ENCODE data around the gene SUPT16H. TPM values are rescaled to one million over a fixed set of nuclear protein-coding genes. Genes with fewer than 3 reads are reported as not detected.

The SUPT16H gene
- total RNA-seq, 1 donor from 2014 or later: 55.8 TPM

- Histone ChIP-seq H3K27ac (ENCODE audit: low read depth, low read length) (no peak overlapping the region), H3K36me3 (ENCODE audit: control insufficient read depth in 3 of 3, insufficient read depth in 3 of 3, low read length in 3 of 3) (peaks cover 70 to 86% (median 85%) of the 10 kb centered on the region in 3 donors)
Measured at GRCh38 chr14:21399311-21399870, 15.6 kb upstream of the SUPT16H start.

GRCh38 chr14:21398901-21399300, 15.1 kb upstream of the SUPT16H start:
- no peak overlapping the region for H3K4me3 ChIP-seq (ENCODE audit: low read length in 3 of 3)
- no peaks in the 10 kb centered on the region for H3K27me3 ChIP-seq (ENCODE audit: control insufficient read depth in 3 of 3, insufficient read depth in 3 of 3, low read length in 3 of 3)
- no peaks in the 10 kb centered on the region for H3K4me1 ChIP-seq (ENCODE audit: control insufficient read depth in 3 of 3, insufficient read depth in 3 of 3, low read length in 3 of 3)
- no peaks in the 10 kb centered on the region for H3K9me3 ChIP-seq (ENCODE audit: control insufficient read depth in 3 of 3, low read length in 3 of 3)
- peaks cover 74 to 89% (median 87%) of the 10 kb centered on the region in 3 donors for H3K36me3 ChIP-seq (ENCODE audit: control insufficient read depth in 3 of 3, insufficient read depth in 3 of 3, low read length in 3 of 3)
- H3K27ac ChIP-seq (ENCODE audit: low read depth, low read length): no peak overlapping the region
- H3K9ac ChIP-seq (ENCODE audit: low read depth in 1 of 3, low read length in 3 of 3): no peak overlapping the region

More at GRCh38 chr14:21399311-21399870, 15.6 kb upstream of the SUPT16H start:
- Histone ChIP-seq H3K9me3 (ENCODE audit: control insufficient read depth in 3 of 3, low read length in 3 of 3) (no peaks in the 10 kb centered on the region), H3K4me3 (ENCODE audit: low read length in 3 of 3) (no peak overlapping the region), H3K27me3 (ENCODE audit: control insufficient read depth in 3 of 3, insufficient read depth in 3 of 3, low read length in 3 of 3) (no peaks in the 10 kb centered on the region), H3K9ac (ENCODE audit: low read depth in 1 of 3, low read length in 3 of 3) (no peak overlapping the region), H3K4me1 (ENCODE audit: control insufficient read depth in 3 of 3, insufficient read depth in 3 of 3, low read length in 3 of 3) (no peaks in the 10 kb centered on the region)

GRCh38 chr14:21395450-21395849, 11.6 kb upstream of the SUPT16H start:
- Histone ChIP-seq H3K27me3 (ENCODE audit: control insufficient read depth in 3 of 3, insufficient read depth in 3 of 3, low read length in 3 of 3) (no peaks in the 10 kb centered on the region), H3K9me3 (ENCODE audit: control insufficient read depth in 3 of 3, low read length in 3 of 3) (no peaks in the 10 kb centered on the region), H3K9ac (ENCODE audit: low read depth in 1 of 3, low read length in 3 of 3) (no peak overlapping the region), H3K4me3 (ENCODE audit: low read length in 3 of 3) (no peak overlapping the region), H3K27ac (ENCODE audit: low read depth, low read length) (no peak overlapping the region), H3K36me3 (ENCODE audit: control insufficient read depth in 3 of 3, insufficient read depth in 3 of 3, low read length in 3 of 3) (peaks cover 74 to 88% (median 86%) of the 10 kb centered on the region in 3 donors), H3K4me1 (ENCODE audit: control insufficient read depth in 3 of 3, insufficient read depth in 3 of 3, low read length in 3 of 3) (no peaks in the 10 kb centered on the region)

DNA sequence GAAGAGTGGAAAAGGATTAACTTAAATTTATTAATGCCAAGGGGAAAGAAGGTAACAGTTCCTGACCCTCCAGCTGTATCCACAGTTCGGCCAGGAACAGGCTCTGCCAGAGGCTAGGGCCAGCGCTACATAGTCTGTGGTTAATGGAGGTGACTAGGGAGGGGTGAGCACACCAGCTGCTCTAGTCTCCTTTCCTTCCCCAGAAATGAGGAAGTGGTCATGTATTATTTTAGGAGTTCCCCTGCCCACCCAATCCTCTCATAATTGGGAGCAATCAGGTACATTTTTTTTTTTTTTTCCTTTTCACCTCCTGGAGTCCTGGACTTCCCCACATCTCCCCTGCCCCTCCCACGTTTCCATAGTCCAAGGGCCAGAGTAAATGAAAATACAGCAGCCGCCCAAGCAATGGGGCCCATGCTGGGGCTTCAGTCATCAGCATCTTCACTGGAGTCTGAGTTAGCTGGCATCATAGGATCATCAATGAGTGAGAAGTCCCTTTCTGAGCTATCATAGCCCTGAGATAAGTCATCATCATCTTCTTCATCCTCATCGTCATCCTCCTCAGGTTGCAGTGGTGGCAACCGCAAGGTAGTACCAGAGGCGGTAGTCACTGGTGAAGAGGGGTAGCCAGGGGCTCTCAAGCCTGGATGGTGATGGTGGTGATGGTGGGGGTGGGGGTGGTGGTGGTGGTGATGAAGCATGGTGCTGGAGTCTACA, 1.5 kb upstream of the SUPT16H start:
- peak overlapping the region in 1 of 3 donors; percentile 7 for H3K9ac ChIP-seq (ENCODE audit: low read depth in 1 of 3, low read length in 3 of 3)
- H3K27ac ChIP-seq (ENCODE audit: low read depth, low read length): peak overlapping the region; percentile 94

DNA sequence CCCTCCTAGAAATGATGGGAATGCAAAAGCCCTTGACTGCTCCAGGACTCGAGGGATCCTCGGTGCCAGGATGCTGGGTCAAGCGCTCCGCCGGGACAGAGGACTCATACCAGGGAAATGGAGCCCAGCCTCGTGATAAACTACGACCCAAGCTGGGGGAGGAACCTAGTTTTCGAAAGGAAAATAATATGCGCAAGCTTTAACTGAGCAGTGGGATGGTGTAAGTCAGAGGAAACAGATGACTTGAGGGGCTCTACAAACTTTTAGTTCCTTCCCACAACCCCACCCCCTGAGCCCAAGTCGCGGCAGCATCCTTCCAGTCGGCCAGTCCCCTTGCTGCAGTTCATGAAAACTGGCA, 654 bp upstream of the SUPT16H start:
- peaks cover 7 to 16% (median 14%) of the 10 kb centered on the region in 3 donors for H3K4me1 ChIP-seq (ENCODE audit: control insufficient read depth in 3 of 3, insufficient read depth in 3 of 3, low read length in 3 of 3)
- peak overlapping the region; percentile 82 to 99 (median 99) for H3K4me3 ChIP-seq (ENCODE audit: low read length in 3 of 3)
- H3K36me3 ChIP-seq (ENCODE audit: control insufficient read depth in 3 of 3, insufficient read depth in 3 of 3, low read length in 3 of 3): peaks cover 11 to 15% (median 11%) of the 10 kb centered on the region in 3 donors
- H3K27ac ChIP-seq (ENCODE audit: low read depth, low read length): peak overlapping the region; percentile 94
- H3K9me3 ChIP-seq (ENCODE audit: control insufficient read depth in 3 of 3, low read length in 3 of 3): no peaks in the 10 kb centered on the region
- no peaks in the 10 kb centered on the region for H3K27me3 ChIP-seq (ENCODE audit: control insufficient read depth in 3 of 3, insufficient read depth in 3 of 3, low read length in 3 of 3)
- peak overlapping the region; percentile 95 to 98 (median 97) for H3K9ac ChIP-seq (ENCODE audit: low read depth in 1 of 3, low read length in 3 of 3)

More for the DNA sequence above, 1.5 kb upstream of the SUPT16H start:
- H3K27me3 ChIP-seq (ENCODE audit: control insufficient read depth in 3 of 3, insufficient read depth in 3 of 3, low read length in 3 of 3): no peaks in the 10 kb centered on the region
- no peaks in the 10 kb centered on the region for H3K9me3 ChIP-seq (ENCODE audit: control insufficient read depth in 3 of 3, low read length in 3 of 3)
- H3K4me3 ChIP-seq (ENCODE audit: low read length in 3 of 3): no peak overlapping the region
- H3K36me3 ChIP-seq (ENCODE audit: control insufficient read depth in 3 of 3, insufficient read depth in 3 of 3, low read length in 3 of 3): peaks cover 17 to 20% (median 18%) of the 10 kb centered on the region in 3 donors
- peaks cover 7 to 15% (median 14%) of the 10 kb centered on the region in 3 donors for H3K4me1 ChIP-seq (ENCODE audit: control insufficient read depth in 3 of 3, insufficient read depth in 3 of 3, low read length in 3 of 3)

- peak overlapping the region; percentile 95 to 98 (median 97) for H3K9ac ChIP-seq (ENCODE audit: low read depth in 1 of 3, low read length in 3 of 3)
- no peaks in the 10 kb centered on the region for H3K9me3 ChIP-seq (ENCODE audit: control insufficient read depth in 3 of 3, low read length in 3 of 3)
- H3K36me3 ChIP-seq (ENCODE audit: control insufficient read depth in 3 of 3, insufficient read depth in 3 of 3, low read length in 3 of 3): peaks cover 7 to 10% (median 7%) of the 10 kb centered on the region in 3 donors
- H3K4me1 ChIP-seq (ENCODE audit: control insufficient read depth in 3 of 3, insufficient read depth in 3 of 3, low read length in 3 of 3): peaks cover 7 to 16% (median 14%) of the 10 kb centered on the region in 3 donors
- no peaks in the 10 kb centered on the region for H3K27me3 ChIP-seq (ENCODE audit: control insufficient read depth in 3 of 3, insufficient read depth in 3 of 3, low read length in 3 of 3)
- H3K27ac ChIP-seq (ENCODE audit: low read depth, low read length): peak overlapping the region; percentile 94
- peak overlapping the region; percentile 82 to 99 (median 99) for H3K4me3 ChIP-seq (ENCODE audit: low read length in 3 of 3)
Measured at GRCh38 chr14:21382886-21383847, 652 bp downstream of the SUPT16H start.

- Histone ChIP-seq H3K4me1 (ENCODE audit: control insufficient read depth in 3 of 3, insufficient read depth in 3 of 3, low read length in 3 of 3) (peaks cover 7 to 16% (median 14%) of the 10 kb centered on the region in 3 donors), H3K9ac (ENCODE audit: low read depth in 1 of 3, low read length in 3 of 3) (no peak overlapping the region), H3K4me3 (ENCODE audit: low read length in 3 of 3) (no peak overlapping the region), H3K36me3 (ENCODE audit: control insufficient read depth in 3 of 3, insufficient read depth in 3 of 3, low read length in 3 of 3) (peaks cover 5 to 10% (median 7%) of the 10 kb centered on the region in 3 donors), H3K27me3 (ENCODE audit: control insufficient read depth in 3 of 3, insufficient read depth in 3 of 3, low read length in 3 of 3) (no peaks in the 10 kb centered on the region), H3K27ac (ENCODE audit: low read depth, low read length) (no peak overlapping the region), H3K9me3 (ENCODE audit: control insufficient read depth in 3 of 3, low read length in 3 of 3) (no peaks in the 10 kb centered on the region)
Measured at GRCh38 chr14:21382095-21382494, 1.7 kb downstream of the SUPT16H start.

DNA sequence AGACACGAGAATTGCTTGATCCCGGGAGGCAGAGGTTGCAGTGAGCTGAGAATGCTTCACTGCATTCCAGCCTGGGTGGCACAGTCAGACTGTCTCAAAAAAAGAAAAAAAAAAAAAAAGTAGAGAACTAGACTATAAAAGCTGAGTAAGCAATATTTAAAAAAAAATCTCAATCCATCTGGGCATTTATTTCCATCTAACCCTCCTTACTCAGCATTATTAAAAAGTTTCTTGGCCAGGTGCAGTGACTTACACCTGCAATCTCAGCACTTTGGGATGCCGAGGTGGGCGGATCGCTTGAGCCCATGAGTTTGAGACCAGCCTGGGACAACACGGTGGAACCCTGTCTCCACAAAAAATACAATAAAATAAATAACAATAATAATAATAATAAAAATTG, 4.5 kb downstream of the SUPT16H start:
- H3K4me3 ChIP-seq (ENCODE audit: low read length in 3 of 3): no peak overlapping the region
- no peaks in the 10 kb centered on the region for H3K27me3 ChIP-seq (ENCODE audit: control insufficient read depth in 3 of 3, insufficient read depth in 3 of 3, low read length in 3 of 3)
- H3K27ac ChIP-seq (ENCODE audit: low read depth, low read length): no peak overlapping the region
- H3K9ac ChIP-seq (ENCODE audit: low read depth in 1 of 3, low read length in 3 of 3): no peak overlapping the region
- H3K36me3 ChIP-seq (ENCODE audit: control insufficient read depth in 3 of 3, insufficient read depth in 3 of 3, low read length in 3 of 3): no peaks in the 10 kb centered on the region
- H3K9me3 ChIP-seq (ENCODE audit: control insufficient read depth in 3 of 3, low read length in 3 of 3): no peaks in the 10 kb centered on the region
- peaks cover 7 to 9% (median 9%) of the 10 kb centered on the region in 3 donors for H3K4me1 ChIP-seq (ENCODE audit: control insufficient read depth in 3 of 3, insufficient read depth in 3 of 3, low read length in 3 of 3)

DNA sequence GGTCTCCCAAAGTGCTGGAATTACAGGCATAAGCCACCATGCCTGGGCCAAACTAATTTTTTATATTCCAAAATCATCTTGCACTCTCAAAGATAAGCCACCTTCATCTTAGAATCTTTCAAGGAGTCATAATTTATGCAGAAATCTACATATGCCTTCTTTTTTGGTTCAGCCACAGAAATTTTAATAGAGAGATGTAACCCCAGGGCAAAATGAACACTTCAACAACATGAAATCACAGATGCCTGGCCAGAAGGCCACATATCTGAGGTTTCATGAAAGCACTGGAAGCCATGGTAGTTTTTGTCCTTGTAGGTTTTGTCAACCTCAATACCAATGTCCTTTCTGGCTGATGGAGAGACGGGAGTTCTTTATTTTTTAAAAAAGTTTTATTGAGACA, 9.8 kb downstream of the SUPT16H start:
- H3K9me3 ChIP-seq (ENCODE audit: control insufficient read depth in 3 of 3, low read length in 3 of 3): no peaks in the 10 kb centered on the region
- H3K27ac ChIP-seq (ENCODE audit: low read depth, low read length): no peak overlapping the region
- no peaks in the 10 kb centered on the region for H3K27me3 ChIP-seq (ENCODE audit: control insufficient read depth in 3 of 3, insufficient read depth in 3 of 3, low read length in 3 of 3)
- no peaks in the 10 kb centered on the region for H3K4me1 ChIP-seq (ENCODE audit: control insufficient read depth in 3 of 3, insufficient read depth in 3 of 3, low read length in 3 of 3)
- H3K9ac ChIP-seq (ENCODE audit: low read depth in 1 of 3, low read length in 3 of 3): no peak overlapping the region
- H3K36me3 ChIP-seq (ENCODE audit: control insufficient read depth in 3 of 3, insufficient read depth in 3 of 3, low read length in 3 of 3): peaks cover 6 to 22% (median 14%) of the 10 kb centered on the region in 3 donors
- no peak overlapping the region for H3K4me3 ChIP-seq (ENCODE audit: low read length in 3 of 3)
